Epithelial cell of esophagus (primary cell): ENCODE results near the gene PRRT1.
A peak's percentile ranks its signal among the peaks of the same experiment; 100 is the strongest.

ENCODE experiments used
- DNase-seq: peaks from one replicate; pipeline ENCODE4 v3.0.0; 2010; ENCODE audit warnings: low read depth
- H3K4me3 ChIP-seq: 2 replicates; pipeline ENCODE4 v1.5.1; 2011; ENCODE audit warnings: mild to moderate bottlenecking, low read length, control low read depth
- TF ChIP-seq, protein P1 (sequence below): IDR thresholded peaks from 2 replicates; pipeline ENCODE4 v1.5.1; 2011; ENCODE audit warnings: low read depth, mild to moderate bottlenecking, low read length, control low read depth, inconsistent platforms; ENCODE audit not compliant: insufficient read depth; ENCODE audit errors: missing control alignments

The PRRT1 gene

DNA sequence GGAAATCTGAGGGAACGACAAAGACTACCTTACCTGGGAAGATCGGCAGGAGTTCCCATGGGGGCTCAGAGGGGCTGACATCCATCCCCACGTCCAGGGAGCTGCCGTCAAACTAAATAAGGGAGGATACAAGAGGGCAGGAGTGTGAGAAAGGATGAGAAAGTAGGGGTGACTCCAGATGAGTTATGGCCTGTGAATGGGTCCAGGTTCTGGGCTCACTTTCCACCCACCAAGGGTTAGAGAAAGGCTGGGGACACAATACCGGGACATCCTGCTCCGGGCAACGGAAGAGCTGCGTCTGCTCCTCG, 24.4 kb downstream of the PRRT1 start:
- peak overlapping the region; percentile 100 for H3K4me3 ChIP-seq
- no peak for DNase-seq
- TF ChIP-seq, protein P1, sequence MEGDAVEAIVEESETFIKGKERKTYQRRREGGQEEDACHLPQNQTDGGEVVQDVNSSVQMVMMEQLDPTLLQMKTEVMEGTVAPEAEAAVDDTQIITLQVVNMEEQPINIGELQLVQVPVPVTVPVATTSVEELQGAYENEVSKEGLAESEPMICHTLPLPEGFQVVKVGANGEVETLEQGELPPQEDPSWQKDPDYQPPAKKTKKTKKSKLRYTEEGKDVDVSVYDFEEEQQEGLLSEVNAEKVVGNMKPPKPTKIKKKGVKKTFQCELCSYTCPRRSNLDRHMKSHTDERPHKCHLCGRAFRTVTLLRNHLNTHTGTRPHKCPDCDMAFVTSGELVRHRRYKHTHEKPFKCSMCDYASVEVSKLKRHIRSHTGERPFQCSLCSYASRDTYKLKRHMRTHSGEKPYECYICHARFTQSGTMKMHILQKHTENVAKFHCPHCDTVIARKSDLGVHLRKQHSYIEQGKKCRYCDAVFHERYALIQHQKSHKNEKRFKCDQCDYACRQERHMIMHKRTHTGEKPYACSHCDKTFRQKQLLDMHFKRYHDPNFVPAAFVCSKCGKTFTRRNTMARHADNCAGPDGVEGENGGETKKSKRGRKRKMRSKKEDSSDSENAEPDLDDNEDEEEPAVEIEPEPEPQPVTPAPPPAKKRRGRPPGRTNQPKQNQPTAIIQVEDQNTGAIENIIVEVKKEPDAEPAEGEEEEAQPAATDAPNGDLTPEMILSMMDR = no peak

DNA sequence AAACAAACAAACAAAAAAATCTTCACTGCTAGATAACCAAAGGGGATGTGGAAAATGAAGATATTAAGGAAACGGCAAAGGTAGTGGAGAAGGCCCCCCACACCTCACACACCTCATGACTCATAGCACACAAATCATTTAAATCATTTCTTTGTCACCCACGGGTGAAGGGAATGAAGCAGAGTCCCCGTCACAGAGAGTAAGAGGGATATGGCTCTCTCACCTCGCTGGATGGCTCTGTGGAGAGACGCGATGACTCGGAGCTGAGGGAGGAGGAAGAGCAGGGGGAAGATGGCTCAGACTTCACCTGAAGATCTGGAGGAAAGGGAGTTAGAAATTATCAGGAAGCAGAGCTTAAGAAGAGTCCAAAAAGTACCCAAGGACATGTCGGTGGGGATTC, 24.9 kb downstream of the PRRT1 start:
- DNase-seq = peak; percentile 34
- TF ChIP-seq, protein P1 = no peak
- peak overlapping the region; percentile 100 for H3K4me3 ChIP-seq

DNA sequence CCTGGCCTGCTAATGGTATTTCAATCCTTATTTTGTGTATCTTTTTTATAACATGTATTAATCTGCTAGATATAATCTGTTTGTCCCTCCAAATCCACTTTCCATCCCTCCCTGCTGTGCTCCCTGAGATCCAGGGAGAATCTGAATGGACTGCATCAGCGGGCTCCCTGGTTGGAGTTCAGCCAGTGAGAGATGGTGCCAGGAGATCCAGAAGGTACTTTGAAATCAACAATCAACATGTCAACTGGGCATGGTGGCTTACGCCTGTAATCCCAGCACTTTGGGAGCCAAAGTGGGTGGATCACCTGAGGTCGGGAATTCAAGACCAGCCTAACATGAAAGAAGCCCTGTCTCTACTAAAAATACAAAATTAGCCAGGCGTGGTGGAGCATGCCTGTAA, 28.1 kb downstream of the PRRT1 start:
- TF ChIP-seq, protein P1 = no peak
- no peak for DNase-seq
- no peak overlapping the region for H3K4me3 ChIP-seq

DNA sequence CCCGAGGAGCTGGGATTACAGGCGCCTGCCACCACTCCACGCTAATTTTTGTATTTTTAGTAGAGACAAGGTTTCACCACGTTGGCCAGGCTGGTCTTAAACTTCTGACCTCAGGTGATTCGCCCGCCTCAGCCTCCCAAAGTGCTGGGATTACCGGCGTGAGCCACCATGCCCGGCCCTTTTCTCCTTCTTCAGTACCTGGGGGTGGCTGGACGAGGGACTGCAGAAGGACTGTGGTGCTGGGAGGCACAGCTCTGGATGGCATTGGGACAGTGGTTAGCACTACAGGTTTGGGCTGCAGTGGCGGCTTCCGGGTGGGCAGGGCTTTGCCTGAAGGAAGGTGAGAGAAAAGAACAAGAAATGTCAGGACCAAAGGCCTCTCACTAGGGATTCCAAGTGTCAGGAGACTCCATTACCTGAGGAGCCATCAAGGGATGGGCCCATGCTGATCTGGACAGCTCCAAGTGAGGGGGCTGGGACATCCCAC, 31.1 kb downstream of the PRRT1 start:
- TF ChIP-seq, protein P1 = no peak
- no peak overlapping the region for H3K4me3 ChIP-seq
- no peak for DNase-seq

DNA sequence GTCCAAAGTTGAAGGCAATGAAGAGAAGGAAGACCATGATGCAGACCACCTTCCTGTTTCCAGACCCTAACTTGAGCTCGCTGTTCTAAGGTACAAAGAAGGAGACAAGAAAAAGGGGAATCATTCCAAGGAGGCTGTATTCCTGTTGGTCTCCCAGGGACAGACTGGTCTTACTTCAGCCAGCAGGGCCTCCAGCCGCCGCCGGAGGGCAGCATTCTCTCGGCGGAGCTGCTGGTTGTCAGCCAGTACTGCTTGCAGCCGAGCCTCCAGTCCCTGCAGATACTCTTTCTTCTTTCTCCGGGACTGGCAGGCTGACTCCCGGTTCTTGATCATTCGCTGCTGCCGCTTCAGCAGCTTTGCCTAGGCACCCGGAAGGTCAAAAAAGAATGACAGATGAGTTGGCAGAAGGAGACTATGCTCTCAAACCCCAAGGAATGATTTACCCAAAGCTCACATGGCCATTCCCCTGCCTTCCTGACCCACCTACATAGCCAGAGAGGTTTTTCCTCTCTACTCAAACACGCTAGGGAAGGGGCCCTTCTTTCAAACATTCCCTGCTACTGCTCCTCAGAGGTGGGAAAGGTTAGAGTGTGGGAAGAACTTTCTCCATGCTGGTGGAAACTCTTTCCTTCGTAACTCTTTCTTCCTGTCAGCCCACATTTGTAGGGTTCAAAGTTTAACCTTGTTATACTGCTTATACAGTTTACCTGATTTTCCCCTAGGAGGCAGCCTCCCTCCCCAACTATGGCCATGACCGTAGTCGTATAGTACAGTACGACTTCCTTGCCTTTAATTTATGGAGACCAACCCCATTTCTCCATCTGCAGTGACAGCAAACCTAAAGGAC, 32.7 kb downstream of the PRRT1 start:
- no peak overlapping the region for H3K4me3 ChIP-seq
- TF ChIP-seq, protein P1 = peak; percentile 95
- DNase-seq = peak; percentile 89

DNA sequence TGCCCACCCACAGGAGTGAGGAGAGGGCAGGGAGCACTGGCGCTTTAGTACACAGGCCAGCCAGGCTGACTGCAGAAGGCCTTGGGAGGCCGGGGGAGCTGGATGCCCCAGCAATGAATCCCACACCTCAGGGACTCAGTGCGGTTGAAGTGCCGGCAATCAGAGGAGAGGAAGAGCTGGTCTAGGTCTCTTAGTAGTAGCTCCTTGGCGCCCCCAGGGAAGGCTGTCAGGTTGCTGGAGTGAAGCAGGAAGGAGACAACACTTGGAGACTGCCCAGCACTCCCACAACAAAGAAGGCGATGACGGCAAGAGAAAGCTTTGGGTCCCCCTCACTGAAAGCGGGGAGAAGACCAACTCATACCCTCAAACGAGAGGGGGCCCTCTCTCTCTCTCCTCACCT, 34.3 kb downstream of the PRRT1 start:
- no peak overlapping the region for H3K4me3 ChIP-seq
- TF ChIP-seq, protein P1 = no peak
- no peak for DNase-seq

DNA sequence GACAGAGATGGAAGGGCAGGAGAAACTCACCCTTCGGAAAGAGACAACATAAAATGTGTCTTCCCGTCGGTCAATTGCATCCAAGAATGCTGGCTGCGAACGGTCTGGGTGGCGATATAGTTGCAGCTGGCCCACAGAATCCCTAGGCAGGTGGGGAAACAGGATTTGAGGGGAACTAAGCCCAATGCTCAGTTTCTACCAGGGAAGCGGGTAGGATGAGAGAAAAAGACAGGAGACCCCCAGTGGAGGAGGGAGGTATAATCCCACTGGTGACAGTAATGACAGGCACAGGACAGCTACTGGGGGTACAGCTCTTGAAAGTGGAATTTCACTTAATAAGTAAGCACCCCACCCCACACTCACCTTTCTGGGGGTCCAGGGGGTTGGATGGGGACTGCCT, 35.1 kb downstream of the PRRT1 start:
- H3K4me3 ChIP-seq = no peak overlapping the region
- DNase-seq = no peak
- TF ChIP-seq, protein P1 = no peak
